Hippocampal formation (tissue), 2 donors: ENCODE data around the gene TAF11L10.
"Not testable (repeated sequence)": the region's sequence is repeated elsewhere in the genome, so short reads cannot be mapped to it uniquely, and the experiment has no call there.

Experiments
- DNase-seq, 2 donors: peaks; one replicate each; lab custom pipeline; 2025; lab: John Stamatoyannopoulos, UW

The TAF11L10 gene

DNA sequence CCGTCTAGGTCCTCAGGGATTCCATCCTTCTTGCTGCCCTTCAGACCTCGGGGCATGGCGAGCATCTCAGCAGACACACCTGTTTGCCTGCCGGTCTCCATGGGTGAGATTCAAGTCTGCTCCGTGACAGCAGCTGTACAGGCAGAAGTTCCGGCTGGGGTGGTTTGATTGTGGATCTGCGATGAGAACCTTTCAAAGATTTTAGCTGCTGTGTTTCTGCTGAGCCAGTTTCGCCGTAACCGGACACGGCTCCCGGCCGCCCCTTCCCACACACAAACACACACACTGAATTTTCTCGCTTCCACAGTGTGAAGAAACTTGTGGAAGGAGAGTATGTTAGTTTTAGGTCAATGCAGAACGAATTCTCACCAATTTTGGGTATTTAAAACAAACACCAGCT is at the start of gene TAF11L10:
Gene TAF11L10 (minus strand): TSS at position 101 of the 400 bp plus-strand sequence.
- not testable (repeated sequence) for DNase-seq

DNA sequence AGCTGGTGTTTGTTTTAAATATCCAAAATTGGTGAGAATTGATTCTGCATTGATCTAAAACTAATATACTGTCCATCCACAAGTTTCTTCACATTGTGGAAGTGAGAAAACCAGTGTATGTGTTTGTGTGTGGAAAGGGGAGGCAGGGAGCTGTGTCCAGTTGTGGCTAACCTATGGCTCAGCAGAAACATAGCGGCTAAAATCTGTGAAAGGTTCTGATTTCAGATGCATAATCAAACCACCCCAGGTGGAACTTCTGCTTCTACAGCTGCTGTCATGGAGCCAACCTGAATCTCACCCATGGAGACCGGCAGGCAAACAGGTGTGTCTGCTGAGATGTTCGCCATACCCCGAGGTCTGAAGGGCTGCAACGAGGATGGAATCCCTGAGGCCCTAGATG is 36.5 kb upstream of the TAF11L10 start, which contains the start of gene TAF11L14:
Gene TAF11L14 (plus strand): TSS at position 301 of the 400 bp plus-strand sequence.
- no peak for DNase-seq

DNA sequence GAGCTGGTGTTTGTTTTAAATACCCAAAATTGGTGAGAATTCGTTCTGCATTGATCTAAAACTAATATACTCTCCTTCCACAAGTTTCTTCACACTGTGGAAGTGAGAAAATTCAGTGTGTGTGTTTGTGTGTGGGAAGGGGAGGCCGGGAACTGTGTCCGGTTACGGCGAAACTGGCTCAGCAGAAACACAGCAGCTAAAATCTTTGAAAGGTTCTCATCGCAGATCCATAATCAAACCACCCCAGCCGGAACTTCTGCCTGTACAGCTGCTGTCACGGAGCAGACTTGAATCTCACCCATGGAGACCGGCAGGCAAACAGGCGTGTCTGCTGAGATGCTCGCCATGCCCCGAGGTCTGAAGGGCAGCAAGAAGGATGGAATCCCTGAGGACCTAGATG is 34.2 kb upstream of the TAF11L10 start, which contains the start of gene TAF11L13:
Gene TAF11L13 (plus strand): TSS at position 301 of the 400 bp plus-strand sequence.
- DNase-seq = not testable (repeated sequence)

- no peak for DNase-seq
These were observed 28.1 kb upstream of the TAF11L10 start for GRCh38 chr5:17625686-17626085.

- DNase-seq = no peak
These were observed 23.0 kb upstream of the TAF11L10 start for GRCh38 chr5:17620627-17621026.

- no peak for DNase-seq
These were observed 21.7 kb upstream of the TAF11L10 start for GRCh38 chr5:17619354-17619753.

DNA sequence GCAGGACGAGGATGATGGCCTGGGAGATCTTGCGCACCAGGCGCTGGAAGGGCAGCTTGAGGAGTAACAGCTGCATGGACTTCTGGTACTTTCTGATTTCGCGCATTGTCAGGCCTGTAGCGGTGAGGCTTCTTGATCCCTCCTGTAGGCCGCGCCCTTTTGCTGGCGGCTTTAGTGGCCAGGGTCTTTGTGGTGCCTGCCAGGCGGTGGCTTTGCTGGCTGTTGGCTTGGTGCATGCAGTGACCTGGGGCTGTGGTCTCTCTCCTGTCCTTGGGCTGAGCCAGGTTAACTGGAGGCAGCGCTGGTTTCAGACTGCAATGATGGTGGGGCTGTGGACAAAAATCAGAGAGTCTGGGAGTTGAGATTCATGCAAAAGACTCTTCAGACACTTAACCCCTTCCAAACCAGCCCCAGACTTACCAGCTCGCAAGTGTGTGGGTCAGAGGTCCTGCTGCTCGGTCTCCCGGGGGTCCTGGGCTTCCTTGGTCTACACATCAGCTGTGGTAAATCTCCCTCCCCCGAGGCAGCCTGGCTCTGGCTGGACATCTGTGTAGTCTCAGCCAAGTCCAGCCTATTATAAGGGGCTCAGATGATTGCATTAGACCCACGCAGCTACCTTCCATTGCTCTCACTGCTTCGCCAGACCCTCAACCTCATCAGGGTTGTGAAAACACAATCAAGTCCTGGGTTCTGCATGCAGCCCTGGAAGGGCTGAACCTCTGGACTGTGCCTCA is 17.4 kb upstream of the TAF11L10 start:
- no peak for DNase-seq

- not testable (repeated sequence) for DNase-seq
These were observed 12.5 kb upstream of the TAF11L10 start, which contains the start of gene TAF11L12 for GRCh38 chr5:17610092-17610491. Gene TAF11L12, plus strand, starts transcription at chr5:17610392.

- not testable (repeated sequence) for DNase-seq
These were observed 9.8 kb upstream of the TAF11L10 start for GRCh38 chr5:17607461-17607860.

DNA sequence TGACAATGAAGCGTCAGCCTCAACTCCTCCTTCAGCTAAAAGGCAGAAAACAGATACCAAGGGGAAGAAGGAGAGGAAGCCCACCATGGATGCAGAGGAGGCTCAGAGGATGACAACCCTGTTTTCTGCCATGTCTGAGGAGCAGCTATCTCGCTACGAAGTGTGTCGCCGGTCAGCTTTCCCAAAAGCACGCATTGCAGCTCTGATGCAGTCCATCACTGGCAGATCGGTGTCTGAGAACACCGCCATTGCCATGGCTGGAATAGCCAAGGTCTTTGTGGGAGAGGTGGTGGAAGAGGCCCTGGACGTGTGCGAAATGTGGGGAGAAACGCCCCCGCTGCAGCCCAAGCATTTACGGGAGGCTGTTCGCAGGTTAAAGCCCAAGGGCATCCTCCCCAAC is 7.3 kb upstream of the TAF11L10 start:
- DNase-seq = no peak

- not testable (repeated sequence) for DNase-seq
These were observed 6.3 kb upstream of the TAF11L10 start, which contains the start of gene TAF11L11 for GRCh38 chr5:17603880-17604279. Gene TAF11L11, plus strand, starts transcription at chr5:17604183.

DNA sequence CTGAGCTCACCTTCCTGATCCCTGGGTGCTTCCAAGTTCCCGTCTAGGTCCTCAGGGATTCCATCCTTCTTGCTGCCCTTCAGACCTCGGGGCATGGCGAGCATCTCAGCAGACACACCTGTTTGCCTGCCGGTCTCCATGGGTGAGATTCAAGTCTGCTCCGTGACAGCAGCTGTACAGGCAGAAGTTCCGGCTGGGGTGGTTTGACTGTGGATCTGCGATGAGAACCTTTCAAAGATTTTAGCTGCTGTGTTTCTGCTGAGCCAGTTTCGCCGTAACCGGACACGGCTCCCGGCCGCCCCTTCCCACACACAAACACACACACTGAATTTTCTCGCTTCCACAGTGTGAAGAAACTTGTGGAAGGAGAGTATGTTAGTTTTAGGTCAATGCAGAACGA is 3.4 kb downstream of the TAF11L10 start, which contains the start of gene TAF11L9:
Gene TAF11L9 (minus strand): TSS at position 140 of the 400 bp plus-strand sequence.
- DNase-seq = not testable (repeated sequence)

DNA sequence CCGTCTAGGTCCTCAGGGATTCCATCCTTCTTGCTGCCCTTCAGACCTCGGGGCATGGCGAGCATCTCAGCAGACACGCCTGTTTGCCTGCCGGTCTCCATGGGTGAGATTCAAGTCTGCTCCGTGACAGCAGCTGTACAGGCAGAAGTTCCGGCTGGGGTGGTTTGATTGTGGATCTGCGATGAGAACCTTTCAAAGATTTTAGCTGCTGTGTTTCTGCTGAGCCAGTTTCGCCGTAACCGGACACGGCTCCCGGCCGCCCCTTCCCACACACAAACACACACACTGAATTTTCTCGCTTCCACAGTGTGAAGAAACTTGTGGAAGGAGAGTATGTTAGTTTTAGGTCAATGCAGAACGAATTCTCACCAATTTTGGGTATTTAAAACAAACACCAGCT is 6.8 kb downstream of the TAF11L10 start, which contains the start of gene TAF11L8:
Gene TAF11L8 (minus strand): TSS at position 101 of the 400 bp plus-strand sequence.
- not testable (repeated sequence) for DNase-seq

GRCh38 chr5:17585658-17586057 is 12.0 kb downstream of the TAF11L10 start, which contains the start of gene TAF11L7:
Gene TAF11L7, minus strand, starts transcription at chr5:17585758.
- not testable (repeated sequence) for DNase-seq
